ENCODE results near the gene CD209.
A peak's percentile ranks its signal among the peaks of the same experiment; 100 is the strongest.
"Not testable (repeated sequence)": the region's sequence is repeated elsewhere in the genome, so short reads cannot be mapped to it uniquely, and the experiment has no call there.

Gene CD209

GRCh38 chr19:7766535-7766934, 19.2 kb upstream of the CD209 start:
- DNase-seq = no peak

GRCh38 chr19:7765043-7765442, 17.7 kb upstream of the CD209 start:
- not testable (repeated sequence) for DNase-seq

- DNase-seq = not testable (repeated sequence)
Observed at GRCh38 chr19:7764157-7764556, 16.8 kb upstream of the CD209 start.

- DNase-seq = no peak
Observed at GRCh38 chr19:7763696-7764095, 16.4 kb upstream of the CD209 start.

GRCh38 chr19:7762719-7763293, 15.5 kb upstream of the CD209 start, which contains the start of gene CLEC4M:
CLEC4M (plus strand) TSS chr19:7763243; CDS start chr19:7763267, 24 bp downstream.
- DNase-seq = no peak

GRCh38 chr19:7759156-7759555, 11.8 kb upstream of the CD209 start:
- no peak for DNase-seq

GRCh38 chr19:7757358-7757757, 10.0 kb upstream of the CD209 start:
- DNase-seq = no peak

GRCh38 chr19:7756258-7756657, 8.9 kb upstream of the CD209 start:
- DNase-seq = no peak

GRCh38 chr19:7751157-7751783, 3.9 kb upstream of the CD209 start:
- DNase-seq = no peak

GRCh38 chr19:7748756-7749155, 1.4 kb upstream of the CD209 start:
- DNase-seq = peak in 1 of 2 experiments; percentile 44

GRCh38 chr19:7748171-7748570, 837 bp upstream of the CD209 start:
- DNase-seq = no peak

GRCh38 chr19:7746306-7746705, 1.0 kb downstream of the CD209 start:
- DNase-seq = not testable (repeated sequence)

GRCh38 chr19:7744871-7745650, 2.3 kb downstream of the CD209 start:
- no peak for DNase-seq

- DNase-seq = no peak
Observed at GRCh38 chr19:7744199-7744786, 3.0 kb downstream of the CD209 start.

- no peak for DNase-seq
Observed at GRCh38 chr19:7743425-7743841, 3.9 kb downstream of the CD209 start.

- DNase-seq = no peak
Observed at GRCh38 chr19:7742991-7743390, 4.3 kb downstream of the CD209 start.

- no peak for DNase-seq
Observed at GRCh38 chr19:7742575-7742974, 4.8 kb downstream of the CD209 start.

GRCh38 chr19:7740682-7741054, 6.7 kb downstream of the CD209 start:
- DNase-seq = no peak

GRCh38 chr19:7739801-7740681, 7.3 kb downstream of the CD209 start:
- DNase-seq = no peak

- no peak for DNase-seq
Observed at GRCh38 chr19:7739211-7739755, 8.1 kb downstream of the CD209 start.

GRCh38 chr19:7738023-7738422, 9.3 kb downstream of the CD209 start:
- DNase-seq = no peak

- no peak for DNase-seq
Observed at GRCh38 chr19:7737215-7737614, 10.1 kb downstream of the CD209 start.

Measured in NCI-H526 (cell line).